ENCODE results near the gene SELENON.

Gene SELENON

GRCh38 chr1:25867210-25867991 is 67.4 kb downstream of the SELENON start:
- DNase-seq: no peak

Data from NCI-H1436 treated with DMSO at 0.1 percent for 48 hours (cell line).